Measurements from ENCODE around the gene SAMD11. TPM values are rescaled to one million over a fixed set of nuclear protein-coding genes. Genes with fewer than 3 reads are reported as not detected.

Gene SAMD11
- total RNA-seq, 1 donor: 1.6 TPM

- H3K4me3 ChIP-seq (ENCODE audit: low read depth, low read length): no peak overlapping the region
- no peak for TF ChIP-seq CTCF (IDR thresholded peaks at IDR 0.05; ENCODE audit: insufficient read depth, low read length)
- no peak for DNase-seq (ENCODE audit: low read depth)
Observed at GRCh38 chr1:964691-965525, 41.2 kb downstream of the SAMD11 start.

- no peak overlapping the region for H3K4me3 ChIP-seq (ENCODE audit: low read depth, low read length)
- no peak for DNase-seq (ENCODE audit: low read depth)
- no peak for TF ChIP-seq CTCF (IDR thresholded peaks at IDR 0.05; ENCODE audit: insufficient read depth, low read length)
Observed at GRCh38 chr1:965526-966134, 41.9 kb downstream of the SAMD11 start.

DNA sequence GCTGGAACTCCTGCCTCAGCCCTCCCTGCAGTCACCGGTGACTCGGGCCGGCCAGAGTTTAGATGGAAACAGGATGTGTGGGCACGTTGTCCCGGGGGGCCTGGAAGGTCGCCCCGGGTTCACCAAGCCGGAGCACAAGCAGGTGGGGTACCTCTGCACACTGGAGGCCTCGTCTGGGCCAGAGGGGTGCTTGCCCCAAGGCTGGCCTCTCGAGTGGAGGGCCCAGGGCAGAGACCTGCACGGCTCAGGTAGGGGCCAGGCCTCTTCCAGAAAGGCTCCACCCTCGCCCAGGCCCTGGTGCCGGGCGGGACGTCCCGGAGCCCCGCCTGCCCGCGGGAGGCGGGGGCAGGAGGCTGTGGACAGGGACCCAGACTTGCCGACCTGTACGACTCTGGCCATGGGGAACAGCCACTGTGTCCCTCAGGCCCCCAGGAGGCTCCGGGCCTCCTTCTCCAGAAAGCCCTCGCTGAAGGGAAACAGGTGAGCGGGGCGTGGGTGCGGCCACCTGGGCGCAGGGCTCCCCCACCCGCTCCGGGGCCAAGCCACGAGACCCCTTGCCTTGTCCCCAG is 42.5 kb downstream of the SAMD11 start, which contains the start of gene PLEKHN1:
PLEKHN1 (plus strand) TSS at position 348 of the 569 bp plus-strand sequence; CDS start at position 398, 50 bp downstream.
- peak within 1 kb of the TSS; percentile 75 for H3K4me3 ChIP-seq (ENCODE audit: low read depth, low read length)
- TF ChIP-seq CTCF (IDR thresholded peaks at IDR 0.05; ENCODE audit: insufficient read depth, low read length): no peak
- DNase-seq (ENCODE audit: low read depth): no peak

GRCh38 chr1:966704-967300 is 43.1 kb downstream of the SAMD11 start:
- DNase-seq (ENCODE audit: low read depth): peak; percentile 35
- peak overlapping the region; percentile 75 for H3K4me3 ChIP-seq (ENCODE audit: low read depth, low read length)
- TF ChIP-seq CTCF (IDR thresholded peaks at IDR 0.05; ENCODE audit: insufficient read depth, low read length): no peak

GRCh38 chr1:967466-968343 is 44.0 kb downstream of the SAMD11 start:
- no peak overlapping the region for H3K4me3 ChIP-seq (ENCODE audit: low read depth, low read length)
- no peak for TF ChIP-seq CTCF (IDR thresholded peaks at IDR 0.05; ENCODE audit: insufficient read depth, low read length)
- no peak for DNase-seq (ENCODE audit: low read depth)
